SK-N-SH (cell line): Measurements from ENCODE around the gene ADK. TPM values are rescaled to one million over a fixed set of nuclear protein-coding genes. Genes with fewer than 3 reads are reported as not detected.

Source experiments
- CTCF ChIA-PET: fragments of 300-600, 350-600 bp; formaldehyde crosslinking; extraction: SDS; loops from one replicate; lab custom pipeline; 2021; lab: Yijun Ruan, JAX
- POLR2A ChIA-PET: fragments of 350-600 bp; sonication (Branson Sonifier 250); formaldehyde crosslinking; extraction: SDS; loops from one replicate; lab custom pipeline; 2020; ENCODE audit warnings: antibody characterized with exemption, inconsistent platforms; lab: Yijun Ruan, JAX
- DNase-seq: peaks from one replicate; pipeline ENCODE4 v3.0.0; 2012
- H2AFZ ChIP-seq: fragments of 200-600 bp; sonication (generic); 2 replicates; pipeline ENCODE4 v1.8.1; 2016; ENCODE audit warnings: antibody characterized with exemption, mild to moderate bottlenecking, low read depth
- H3F3A ChIP-seq: fragments of 200-600 bp; sonication (generic); replicated peaks from 2 replicates; pipeline ENCODE3; 2016; ENCODE audit warnings: antibody characterized with exemption, mild to moderate bottlenecking; ENCODE audit not compliant: insufficient read depth
- H3K27ac ChIP-seq, 2 experiments: fragments of 200-500 bp in 1 of 2; fragments of 200-600 bp in 1 of 2; sonication (Bioruptor generic) in 1 of 2; sonication (generic), shearing (Covaris generic) in 1 of 2; 2 replicates each; pipeline versions ENCODE4 v1.5.1 to v1.6.1; 2014 to 2016; ENCODE audit warnings: low read depth in 2 of 2, inconsistent platforms in 1 of 2, low read length in 1 of 2, mild to moderate bottlenecking in 1 of 2, mixed read lengths in 1 of 2
- H3K27me3 ChIP-seq: fragments of 200-600 bp; sonication (generic), shearing (Covaris generic); 2 replicates; pipeline ENCODE4 v1.6.1; 2016; ENCODE audit warnings: mixed run types; ENCODE audit not compliant: insufficient read depth
- H3K36me3 ChIP-seq, 2 experiments: fragments of 200-500 bp in 1 of 2; fragments of 200-600 bp in 1 of 2; sonication (Bioruptor generic) in 1 of 2; sonication (generic) in 1 of 2; replicated peaks in 1 of 2; 2 replicates each; pipeline versions ENCODE3 to v1.5.1; 2014 to 2016; ENCODE audit warnings: low read length in 1 of 2, mild to moderate bottlenecking in 1 of 2; ENCODE audit not compliant: insufficient read depth in 2 of 2, control insufficient read depth in 1 of 2
- H3K4me1 ChIP-seq, 2 experiments: fragments of 200-500 bp in 1 of 2; fragments of 200-600 bp in 1 of 2; sonication (Bioruptor generic) in 1 of 2; sonication (generic), shearing (Covaris generic) in 1 of 2; 2 replicates each; pipeline versions ENCODE4 v1.5.1 to v1.6.1; 2014 to 2016; ENCODE audit warnings: low read depth in 1 of 2, low read length in 1 of 2, mixed run types in 1 of 2; ENCODE audit not compliant: insufficient read depth in 2 of 2, control insufficient read depth in 1 of 2
- H3K4me2 ChIP-seq: fragments of 200-600 bp; sonication (generic), shearing (Covaris generic); 2 replicates; pipeline ENCODE4 v1.6.1; 2017; ENCODE audit warnings: mixed run types
- H3K4me3 ChIP-seq, 2 experiments: fragments of 200-500 bp in 1 of 2; fragments of 200-600 bp in 1 of 2; sonication (Bioruptor generic) in 1 of 2; sonication (generic), shearing (Covaris generic) in 1 of 2; 2 replicates each; pipeline versions ENCODE4 v1.5.1 to v1.8.1; 2014 to 2016; ENCODE audit warnings: low read depth in 2 of 2, inconsistent platforms in 1 of 2, low read length in 1 of 2, mild to moderate bottlenecking in 1 of 2, mixed read lengths in 1 of 2, moderate library complexity in 1 of 2
- H3K79me2 ChIP-seq: fragments of 200-600 bp; sonication (generic); 2 replicates; pipeline ENCODE4 v1.8.1; 2017; ENCODE audit warnings: mild to moderate bottlenecking; ENCODE audit not compliant: insufficient read depth
- H3K9ac ChIP-seq: fragments of 200-600 bp; sonication (generic); 2 replicates; pipeline ENCODE4 v1.6.1; 2017; ENCODE audit warnings: mixed run types
- H3K9me2 ChIP-seq: fragments of 200-600 bp; sonication (generic); 2 replicates; pipeline ENCODE4 v1.6.1; 2017; ENCODE audit warnings: mixed run types
- H3K9me3 ChIP-seq: fragments of 200-600 bp; sonication (generic); 2 replicates; pipeline ENCODE4 v1.6.1; 2017; ENCODE audit warnings: mixed run types, mild to moderate bottlenecking, moderate library complexity
- H4K20me1 ChIP-seq: fragments of 200-600 bp; sonication (generic); 2 replicates; pipeline ENCODE4 v1.6.1; 2017; ENCODE audit warnings: mild to moderate bottlenecking, mixed run types; ENCODE audit not compliant: insufficient read depth
- CHD2 ChIP-seq: fragments of 150-350 bp; IDR thresholded peaks from 2 replicates; pipeline ENCODE4 v1.6.1; 2018; ENCODE audit warnings: low read length; ENCODE audit not compliant: partially characterized antibody
- ELF1 ChIP-seq: IDR thresholded peaks from 2 replicates; pipeline ENCODE4 v1.4.0; 2012
- EZH2phosphoT487 ChIP-seq: fragments of 200-600 bp; sonication (generic); IDR thresholded peaks from 2 replicates; pipeline ENCODE4 v1.6.1; 2017; ENCODE audit warnings: low read depth, mixed run types, mild to moderate bottlenecking, antibody characterized with exemption, moderate library complexity, borderline replicate concordance
- FOSL2 ChIP-seq: IDR thresholded peaks from 2 replicates; pipeline ENCODE4 v1.4.0; 2012; ENCODE audit warnings: low read depth, mild to moderate bottlenecking, moderate library complexity, borderline replicate concordance
- GABPA ChIP-seq: IDR thresholded peaks from 2 replicates; pipeline ENCODE4 v1.4.0; 2012; ENCODE audit warnings: low read depth, mild to moderate bottlenecking
- GATA2 ChIP-seq: sonication (generic); formaldehyde crosslinking; IDR thresholded peaks from 2 replicates; pipeline ENCODE4 v1.5.0; 2020; ENCODE audit warnings: mild to moderate bottlenecking, missing genetic modification reagents
- IRF3 ChIP-seq: fragments of 150-350 bp; IDR thresholded peaks from 2 replicates; pipeline ENCODE4 v1.6.1; 2016; ENCODE audit warnings: mild to moderate bottlenecking, low read depth, low read length
- JUND ChIP-seq: IDR thresholded peaks from 2 replicates; pipeline ENCODE4 v1.4.0; 2012
- MEF2A ChIP-seq: IDR thresholded peaks from 2 replicates; pipeline ENCODE4 v1.4.0; 2012; ENCODE audit warnings: low read depth, borderline replicate concordance
- MXI1 ChIP-seq: IDR thresholded peaks from 2 replicates; pipeline ENCODE4 v1.6.1; 2012; ENCODE audit warnings: mild to moderate bottlenecking, low read depth, low read length, improper control_type of control experiment
- NRF1 ChIP-seq: IDR thresholded peaks from 2 replicates; pipeline ENCODE4 v1.6.1; 2012; ENCODE audit warnings: low read depth, mild to moderate bottlenecking, low read length
- REST ChIP-seq: IDR thresholded peaks from 2 replicates; pipeline ENCODE4 v1.6.1; 2012; ENCODE audit warnings: mild to moderate bottlenecking, low read depth, low read length, moderate library complexity
- RXRA ChIP-seq: IDR thresholded peaks from 2 replicates; pipeline ENCODE4 v1.4.0; 2012; ENCODE audit warnings: low read depth, mild to moderate bottlenecking, borderline replicate concordance
- SMC3 ChIP-seq: IDR thresholded peaks from 2 replicates; pipeline ENCODE4 v1.6.1; 2012; ENCODE audit warnings: low read depth, low read length, improper control_type of control experiment
- TAF1 ChIP-seq: IDR thresholded peaks from 2 replicates; pipeline ENCODE4 v1.6.1; 2012; ENCODE audit warnings: low read depth, mild to moderate bottlenecking, low read length, moderate library complexity, borderline replicate concordance
- ZBTB33 ChIP-seq: IDR thresholded peaks from 2 replicates; pipeline ENCODE4 v1.4.0; 2012; ENCODE audit warnings: low read depth, borderline replicate concordance
- WGBS: methylation state at CpG from one replicate; pipeline ENCODE4 v1.1.6; 2017; ENCODE audit warnings: low lambda C conversion rate; 5-methylcytosine and 5-hydroxymethylcytosine counted together
- polyA plus RNA-seq, 3 experiments: library from polyadenylated mRNA; depleted of rRNA; stranded (reverse); fragments of >200 nt; gene quantifications; 2 replicates each; pipeline ENCODE4 v1.2.3, GENCODE V29; 2012
- TF ChIP-seq, protein P1 (sequence below): fragments of 200-600 bp; sonication (generic); IDR thresholded peaks from 2 replicates; pipeline ENCODE4 v1.6.1; 2017; ENCODE audit warnings: antibody characterized with exemption, mild to moderate bottlenecking, moderate library complexity
- TF ChIP-seq, protein P2 (sequence below): IDR thresholded peaks from 2 replicates; pipeline ENCODE4 v1.4.0; 2012; ENCODE audit warnings: low read depth, borderline replicate concordance
- TF ChIP-seq, protein P3 (sequence below): IDR thresholded peaks from 2 replicates; pipeline ENCODE4 v1.4.0; 2012; ENCODE audit warnings: low read depth
- TF ChIP-seq, protein P4 (sequence below): fragments of 150-350 bp; IDR thresholded peaks from 2 replicates; pipeline ENCODE4 v1.6.1; 2017; ENCODE audit warnings: antibody characterized with exemption, low read length, low read depth, borderline replicate concordance

The ADK gene
- polyA plus RNA-seq, 1 of the 3 experiments (the other 2 are of a cell fraction): 25.1 TPM

GRCh38 chr10:74557098-74557497 is 406.1 kb downstream of the ADK start:
- Histone ChIP-seq H3F3A (no peaks in the 10 kb centered on the region), H3K9me2 (no peaks in the 10 kb centered on the region), H3K4me1 (no peaks in the 10 kb centered on the region; a peak in 1 of 4 replicates), H3K9me3 (no peaks in the 10 kb centered on the region), H3K4me3 (no peak overlapping the region), H4K20me1 (no peaks in the 10 kb centered on the region), H3K36me3 (peaks cover 0 to 3% of the 10 kb centered on the region in 2 experiments), H3K4me2 (no peak overlapping the region), H3K79me2 (no peaks in the 10 kb centered on the region), H3K27me3 (no peaks in the 10 kb centered on the region), H3K9ac (no peak overlapping the region), H2AFZ (no peak overlapping the region), H3K27ac (no peak overlapping the region)
- ChIA-PET POLR2A (no interaction called here), CTCF (no interaction called here)
- TF ChIP-seq REST (no peak), MEF2A (no peak), GATA2 (CRISPR knock-in tag) (no peak), CHD2 (no peak), TAF1 (no peak), RXRA (no peak), JUND (no peak), FOSL2 (no peak), ELF1 (no peak), GABPA (no peak), IRF3 (no peak), NRF1 (no peak), EZH2phosphoT487 (no peak), SMC3 (no peak), MXI1 (no peak), ZBTB33 (no peak)
- TF ChIP-seq, protein P1, sequence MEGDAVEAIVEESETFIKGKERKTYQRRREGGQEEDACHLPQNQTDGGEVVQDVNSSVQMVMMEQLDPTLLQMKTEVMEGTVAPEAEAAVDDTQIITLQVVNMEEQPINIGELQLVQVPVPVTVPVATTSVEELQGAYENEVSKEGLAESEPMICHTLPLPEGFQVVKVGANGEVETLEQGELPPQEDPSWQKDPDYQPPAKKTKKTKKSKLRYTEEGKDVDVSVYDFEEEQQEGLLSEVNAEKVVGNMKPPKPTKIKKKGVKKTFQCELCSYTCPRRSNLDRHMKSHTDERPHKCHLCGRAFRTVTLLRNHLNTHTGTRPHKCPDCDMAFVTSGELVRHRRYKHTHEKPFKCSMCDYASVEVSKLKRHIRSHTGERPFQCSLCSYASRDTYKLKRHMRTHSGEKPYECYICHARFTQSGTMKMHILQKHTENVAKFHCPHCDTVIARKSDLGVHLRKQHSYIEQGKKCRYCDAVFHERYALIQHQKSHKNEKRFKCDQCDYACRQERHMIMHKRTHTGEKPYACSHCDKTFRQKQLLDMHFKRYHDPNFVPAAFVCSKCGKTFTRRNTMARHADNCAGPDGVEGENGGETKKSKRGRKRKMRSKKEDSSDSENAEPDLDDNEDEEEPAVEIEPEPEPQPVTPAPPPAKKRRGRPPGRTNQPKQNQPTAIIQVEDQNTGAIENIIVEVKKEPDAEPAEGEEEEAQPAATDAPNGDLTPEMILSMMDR: no peak
- TF ChIP-seq, protein P2, sequence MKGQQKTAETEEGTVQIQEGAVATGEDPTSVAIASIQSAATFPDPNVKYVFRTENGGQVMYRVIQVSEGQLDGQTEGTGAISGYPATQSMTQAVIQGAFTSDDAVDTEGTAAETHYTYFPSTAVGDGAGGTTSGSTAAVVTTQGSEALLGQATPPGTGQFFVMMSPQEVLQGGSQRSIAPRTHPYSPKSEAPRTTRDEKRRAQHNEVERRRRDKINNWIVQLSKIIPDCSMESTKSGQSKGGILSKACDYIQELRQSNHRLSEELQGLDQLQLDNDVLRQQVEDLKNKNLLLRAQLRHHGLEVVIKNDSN: no peak
- TF ChIP-seq, protein P3, sequence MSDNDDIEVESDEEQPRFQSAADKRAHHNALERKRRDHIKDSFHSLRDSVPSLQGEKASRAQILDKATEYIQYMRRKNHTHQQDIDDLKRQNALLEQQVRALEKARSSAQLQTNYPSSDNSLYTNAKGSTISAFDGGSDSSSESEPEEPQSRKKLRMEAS: no peak
- TF ChIP-seq, protein P4, sequence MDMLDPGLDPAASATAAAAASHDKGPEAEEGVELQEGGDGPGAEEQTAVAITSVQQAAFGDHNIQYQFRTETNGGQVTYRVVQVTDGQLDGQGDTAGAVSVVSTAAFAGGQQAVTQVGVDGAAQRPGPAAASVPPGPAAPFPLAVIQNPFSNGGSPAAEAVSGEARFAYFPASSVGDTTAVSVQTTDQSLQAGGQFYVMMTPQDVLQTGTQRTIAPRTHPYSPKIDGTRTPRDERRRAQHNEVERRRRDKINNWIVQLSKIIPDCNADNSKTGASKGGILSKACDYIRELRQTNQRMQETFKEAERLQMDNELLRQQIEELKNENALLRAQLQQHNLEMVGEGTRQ: no peak
- DNase-seq: no peak
- 72% methylated on average over 1 of the region's 1 CpG for WGBS
